Stimulated activated CD4-positive, alpha-beta T cell treated with anti-CD3 and anti-CD28 coated beads, TNF-alpha, amount 100 ng/mL, for 24 hours (primary cell): ENCODE results near the gene GULP1.
"Not testable (repeated sequence)": the region's sequence is repeated elsewhere in the genome, so short reads cannot be mapped to it uniquely, and the experiment has no call there.

Experiments
- DNase-seq, 3 experiments: peaks; one replicate each; pipeline ENCODE4 v3.0.0-alpha.2; 2020; ENCODE audit warnings: low read depth in 3 of 3

The GULP1 gene

GRCh38 chr2:188527581-188527993 lies 235.9 kb downstream of the GULP1 start:
- DNase-seq = no peak

GRCh38 chr2:188529710-188530109 lies 238.0 kb downstream of the GULP1 start:
- DNase-seq = no peak

GRCh38 chr2:188534875-188535274 lies 243.2 kb downstream of the GULP1 start:
- DNase-seq = no peak

GRCh38 chr2:188551671-188552070 lies 260.0 kb downstream of the GULP1 start:
- no peak for DNase-seq

GRCh38 chr2:188557081-188557480 lies 265.4 kb downstream of the GULP1 start:
- DNase-seq = no peak

- not testable (repeated sequence) for DNase-seq
These were observed 267.8 kb downstream of the GULP1 start for GRCh38 chr2:188559455-188559854.

GRCh38 chr2:188561473-188561979 lies 269.9 kb downstream of the GULP1 start:
- DNase-seq = no peak

- DNase-seq = no peak
These were observed 277.9 kb downstream of the GULP1 start for GRCh38 chr2:188569431-188570165.

- no peak for DNase-seq
These were observed 278.7 kb downstream of the GULP1 start for GRCh38 chr2:188570370-188570769.

GRCh38 chr2:188571543-188572303 lies 280.0 kb downstream of the GULP1 start:
- no peak for DNase-seq

GRCh38 chr2:188572592-188572991 lies 280.9 kb downstream of the GULP1 start:
- no peak for DNase-seq

GRCh38 chr2:188573453-188573852 lies 281.8 kb downstream of the GULP1 start:
- DNase-seq = no peak

GRCh38 chr2:188576006-188576405 lies 284.3 kb downstream of the GULP1 start:
- no peak for DNase-seq

GRCh38 chr2:188576651-188577050 lies 285.0 kb downstream of the GULP1 start:
- no peak for DNase-seq

- DNase-seq = no peak
These were observed 285.6 kb downstream of the GULP1 start for GRCh38 chr2:188577231-188577630.

GRCh38 chr2:188580738-188581137 lies 289.1 kb downstream of the GULP1 start:
- DNase-seq = no peak

GRCh38 chr2:188582211-188582610 lies 290.5 kb downstream of the GULP1 start:
- DNase-seq = no peak

- no peak for DNase-seq
These were observed 296.6 kb downstream of the GULP1 start for GRCh38 chr2:188588235-188588634.

- DNase-seq = no peak
These were observed 304.4 kb downstream of the GULP1 start for GRCh38 chr2:188596054-188596453.

GRCh38 chr2:188598551-188598950 lies 306.9 kb downstream of the GULP1 start:
- no peak for DNase-seq

GRCh38 chr2:188599140-188599539 lies 307.5 kb downstream of the GULP1 start:
- DNase-seq = no peak

- no peak for DNase-seq
These were observed 309.0 kb downstream of the GULP1 start for GRCh38 chr2:188600536-188601210.
